Measurements from ENCODE around the gene ASCC3.

DNA sequence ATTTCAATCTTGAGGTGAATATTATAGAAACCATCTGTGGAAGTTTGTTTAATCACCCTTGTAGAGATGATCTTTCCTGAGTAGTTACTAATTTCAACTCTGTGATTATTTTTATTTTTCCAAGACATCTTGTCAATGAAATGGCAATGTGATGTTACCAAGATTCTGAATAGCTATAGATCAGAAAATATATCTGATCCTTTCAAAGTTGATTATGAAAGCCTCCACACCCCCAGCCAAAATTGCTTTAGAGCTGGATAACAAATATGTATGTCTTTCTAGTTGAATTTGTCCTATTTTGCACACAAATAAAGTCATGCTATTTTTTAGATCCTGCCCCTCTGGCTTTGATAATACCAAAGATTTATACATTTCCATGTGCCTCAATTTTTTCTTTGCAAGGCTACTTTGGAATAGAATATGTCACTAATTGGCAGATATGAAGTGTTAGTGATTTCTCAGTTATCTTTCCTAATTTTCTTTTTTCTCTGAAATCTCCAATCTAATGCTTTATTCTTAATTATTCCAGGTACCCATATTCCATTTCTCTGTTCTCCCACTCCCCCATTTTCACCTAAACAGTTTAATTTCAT is 421.4 kb downstream of the ASCC3 start:
- TF ChIP-seq, protein P1, sequence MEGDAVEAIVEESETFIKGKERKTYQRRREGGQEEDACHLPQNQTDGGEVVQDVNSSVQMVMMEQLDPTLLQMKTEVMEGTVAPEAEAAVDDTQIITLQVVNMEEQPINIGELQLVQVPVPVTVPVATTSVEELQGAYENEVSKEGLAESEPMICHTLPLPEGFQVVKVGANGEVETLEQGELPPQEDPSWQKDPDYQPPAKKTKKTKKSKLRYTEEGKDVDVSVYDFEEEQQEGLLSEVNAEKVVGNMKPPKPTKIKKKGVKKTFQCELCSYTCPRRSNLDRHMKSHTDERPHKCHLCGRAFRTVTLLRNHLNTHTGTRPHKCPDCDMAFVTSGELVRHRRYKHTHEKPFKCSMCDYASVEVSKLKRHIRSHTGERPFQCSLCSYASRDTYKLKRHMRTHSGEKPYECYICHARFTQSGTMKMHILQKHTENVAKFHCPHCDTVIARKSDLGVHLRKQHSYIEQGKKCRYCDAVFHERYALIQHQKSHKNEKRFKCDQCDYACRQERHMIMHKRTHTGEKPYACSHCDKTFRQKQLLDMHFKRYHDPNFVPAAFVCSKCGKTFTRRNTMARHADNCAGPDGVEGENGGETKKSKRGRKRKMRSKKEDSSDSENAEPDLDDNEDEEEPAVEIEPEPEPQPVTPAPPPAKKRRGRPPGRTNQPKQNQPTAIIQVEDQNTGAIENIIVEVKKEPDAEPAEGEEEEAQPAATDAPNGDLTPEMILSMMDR (conservative IDR thresholded peaks at IDR 0.05; ENCODE audit: low read length), result no peak
- no peak for TF ChIP-seq EZH2phosphoT487 (IDR thresholded peaks at IDR 0.05; ENCODE audit: borderline replicate concordance)

Data from Loucy (cell line).